GM12892 (cell line): ENCODE measurements around the gene MAN1A1.

ENCODE experiments used
- DNase-seq: peaks from one replicate; pipeline ENCODE4 v3.0.0; 2011; ENCODE audit not compliant: insufficient read length
- FAIRE-seq: peaks from 2 replicates; lab custom pipeline; 2011; peaks lifted over from hg19 to GRCh38; lab: Jason Lieb, UNC
- POLR2A ChIP-seq: IDR thresholded peaks from 2 replicates; pipeline ENCODE4 v1.6.1; 2011; ENCODE audit warnings: low read depth, low read length, control low read depth
- POLR2AphosphoS5 ChIP-seq: IDR thresholded peaks from 2 replicates; pipeline ENCODE4 v1.6.1; 2011; ENCODE audit warnings: low read depth, low read length, control low read depth
- TAF1 ChIP-seq: IDR thresholded peaks from 2 replicates; pipeline ENCODE4 v1.6.1; 2011; ENCODE audit warnings: low read depth, mild to moderate bottlenecking, control low read depth, low read length, borderline replicate concordance

MAN1A1 gene

DNA sequence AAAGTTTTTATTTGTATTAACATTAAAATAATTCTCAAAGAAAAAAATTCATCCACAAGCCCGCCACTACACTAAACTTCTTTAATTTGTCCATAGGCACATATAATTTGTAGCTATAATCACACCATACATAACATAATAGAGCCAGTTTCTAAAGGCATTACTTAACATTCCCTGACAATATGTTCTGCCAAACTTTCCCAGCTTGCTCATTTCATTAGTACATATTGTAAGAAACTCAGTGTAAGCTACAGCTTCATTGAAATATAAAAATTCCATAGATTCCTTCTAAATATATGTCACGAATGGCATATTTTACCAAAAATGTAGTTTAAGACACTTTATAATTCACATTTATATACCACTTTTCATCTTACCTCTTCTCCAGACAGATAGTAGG lies 59.3 kb downstream of the MAN1A1 start:
- FAIRE-seq = no peak
- DNase-seq = no peak

DNA sequence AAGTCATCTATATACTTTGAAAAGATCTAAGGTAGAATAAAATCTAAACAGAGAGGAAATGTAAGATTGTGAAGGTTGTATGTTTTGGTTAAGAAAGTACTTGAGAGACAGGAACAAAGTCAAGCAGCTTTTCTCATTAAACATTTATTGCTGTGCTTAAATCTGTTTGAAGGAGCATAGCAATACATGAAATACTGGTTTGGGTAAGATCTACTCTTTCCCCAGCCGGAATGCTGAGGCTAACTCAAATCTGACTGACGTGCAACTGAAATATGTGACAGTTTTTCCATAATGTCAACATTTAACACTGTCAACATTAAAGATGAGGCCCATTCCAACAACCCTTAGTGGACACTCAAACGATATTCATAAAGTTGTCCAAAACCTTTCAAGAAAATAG lies 59.9 kb downstream of the MAN1A1 start:
- no peak for FAIRE-seq
- TF ChIP-seq POLR2A = no peak
- TF ChIP-seq TAF1 = no peak
- TF ChIP-seq POLR2AphosphoS5 = no peak

More for the DNA sequence above, 59.3 kb downstream of the MAN1A1 start:
- TF ChIP-seq POLR2A (no peak), POLR2AphosphoS5 (no peak), TAF1 (no peak)

GRCh38 chr6:119285908-119286625 lies 63.5 kb downstream of the MAN1A1 start:
- FAIRE-seq (no peak), DNase-seq (no peak)
- TF ChIP-seq TAF1 = no peak
- no peak for TF ChIP-seq POLR2A
- no peak for TF ChIP-seq POLR2AphosphoS5

More for the DNA sequence above, 59.9 kb downstream of the MAN1A1 start:
- DNase-seq = no peak

- no peak for FAIRE-seq
- no peak for DNase-seq
Measured at GRCh38 chr6:119284861-119285521, 64.6 kb downstream of the MAN1A1 start.

DNA sequence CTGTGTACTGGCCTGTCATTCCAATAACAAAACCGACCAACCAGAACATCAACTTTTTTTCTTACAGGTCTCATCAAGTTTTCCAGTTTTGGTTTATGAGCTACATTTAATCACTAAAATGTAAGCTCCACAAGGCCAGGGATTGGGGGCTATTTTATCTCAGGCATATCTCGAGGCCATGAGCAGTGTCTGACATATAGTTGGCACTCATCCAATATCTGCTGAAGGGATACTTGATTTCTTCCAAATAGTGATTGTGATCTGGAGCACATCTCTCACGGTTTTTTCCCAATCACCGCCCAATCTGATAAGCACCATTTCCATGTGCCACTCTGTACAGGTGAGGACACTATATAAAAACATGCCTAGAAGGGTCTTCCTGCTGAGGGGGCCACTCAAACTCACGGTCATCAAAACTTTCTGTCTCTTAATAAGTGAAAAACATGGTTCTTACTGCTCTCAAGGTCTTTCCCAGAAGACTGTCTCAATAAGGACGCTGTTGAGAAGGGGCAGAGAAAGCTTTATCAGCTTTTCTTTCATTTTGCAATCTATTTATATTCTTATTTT lies 65.5 kb downstream of the MAN1A1 start:
- no peak for DNase-seq
- no peak for TF ChIP-seq POLR2A
- TF ChIP-seq TAF1 = no peak
- TF ChIP-seq POLR2AphosphoS5 = no peak
- FAIRE-seq = no peak

More at GRCh38 chr6:119284861-119285521, 64.6 kb downstream of the MAN1A1 start:
- TF ChIP-seq TAF1 (no peak), POLR2A (no peak), POLR2AphosphoS5 (no peak)

GRCh38 chr6:119283214-119283613 lies 66.3 kb downstream of the MAN1A1 start:
- TF ChIP-seq POLR2A (no peak), TAF1 (no peak), POLR2AphosphoS5 (no peak)
- no peak for FAIRE-seq

DNA sequence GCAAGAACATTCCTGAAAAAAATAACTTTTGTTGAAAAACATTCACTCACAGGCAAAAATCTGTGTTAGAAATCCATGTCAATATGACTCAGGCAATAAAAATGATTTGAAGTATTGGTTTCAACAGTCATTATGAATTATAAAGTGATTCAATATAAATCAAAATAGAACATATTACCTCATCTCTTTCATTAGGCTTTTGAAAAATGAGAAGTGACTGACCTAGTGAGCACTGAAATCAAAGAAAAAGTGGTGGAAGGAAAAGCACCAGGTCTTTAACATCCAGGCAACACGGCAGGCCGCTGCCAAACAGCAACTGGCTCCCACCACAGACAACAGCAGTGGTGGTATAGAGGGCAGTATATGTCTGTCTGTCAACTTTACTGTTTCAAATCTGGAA lies 68.9 kb downstream of the MAN1A1 start:
- TF ChIP-seq POLR2A = no peak
- DNase-seq (no peak), FAIRE-seq (no peak)

More at GRCh38 chr6:119283214-119283613, 66.3 kb downstream of the MAN1A1 start:
- DNase-seq = no peak

DNA sequence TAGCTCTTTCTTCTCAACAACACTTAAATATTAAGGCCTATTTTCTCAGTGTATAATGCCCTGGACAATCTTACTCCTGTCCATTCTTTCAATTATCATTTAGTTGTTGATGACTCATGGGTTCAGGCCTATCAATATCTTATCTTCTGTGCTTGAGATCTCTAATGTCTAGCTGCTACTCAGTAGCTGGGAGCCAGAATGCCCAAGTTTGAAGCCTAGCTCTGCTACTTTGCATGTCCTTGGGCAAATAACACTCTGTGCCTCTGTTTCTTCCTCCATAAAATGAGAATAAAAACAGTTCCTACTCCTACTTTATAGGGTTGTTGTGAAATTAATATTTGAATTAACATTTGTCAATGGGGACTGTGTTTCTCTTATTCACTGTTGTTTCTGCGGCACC lies 69.5 kb downstream of the MAN1A1 start:
- no peak for TF ChIP-seq POLR2AphosphoS5
- TF ChIP-seq TAF1 = no peak
- no peak for TF ChIP-seq POLR2A
- no peak for DNase-seq
- FAIRE-seq = no peak

DNA sequence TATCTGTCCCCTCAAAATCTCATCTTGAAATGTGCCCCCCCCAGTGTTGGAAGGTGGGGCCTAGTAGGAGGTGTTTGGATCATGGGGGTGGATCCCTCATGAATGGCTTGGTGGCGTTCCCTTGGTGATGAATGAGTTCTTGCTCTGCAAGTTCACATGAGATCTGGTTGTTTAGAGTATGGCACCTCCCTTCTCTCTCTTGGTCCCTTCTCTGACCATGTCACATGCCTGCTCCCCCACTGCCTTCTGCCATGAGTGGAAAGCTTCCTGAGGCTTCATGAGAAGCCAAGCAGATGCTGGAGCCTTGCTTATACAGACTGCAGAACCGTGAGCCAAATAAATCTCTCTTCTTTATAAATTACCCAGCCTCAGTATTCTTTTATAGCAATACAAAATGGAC lies 70.9 kb downstream of the MAN1A1 start:
- DNase-seq = no peak
- no peak for FAIRE-seq

GRCh38 chr6:119277052-119277451 lies 72.5 kb downstream of the MAN1A1 start:
- TF ChIP-seq POLR2A (no peak), POLR2AphosphoS5 (no peak), TAF1 (no peak)
- no peak for FAIRE-seq
- DNase-seq = no peak

More for the DNA sequence above, 70.9 kb downstream of the MAN1A1 start:
- TF ChIP-seq TAF1 = no peak
- TF ChIP-seq POLR2AphosphoS5 = no peak
- no peak for TF ChIP-seq POLR2A

DNA sequence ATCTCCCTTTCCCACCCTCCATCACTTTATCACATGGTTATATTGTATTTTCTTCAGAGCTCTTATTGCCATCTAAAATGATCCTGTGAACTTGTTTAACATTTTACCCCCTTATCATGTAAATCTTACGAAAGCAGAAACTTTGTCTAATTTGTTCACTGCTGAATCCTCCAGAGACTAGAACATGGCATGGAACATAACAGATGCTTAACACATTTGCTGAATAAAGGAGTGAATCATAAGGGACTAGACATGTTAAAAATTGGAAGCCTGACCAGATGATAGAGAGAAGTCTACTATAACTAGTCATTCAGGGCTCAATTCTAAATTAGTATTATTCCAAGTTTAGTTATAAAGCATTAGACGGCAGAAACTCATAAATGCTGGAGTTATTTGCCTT lies 73.3 kb downstream of the MAN1A1 start:
- FAIRE-seq (no peak), DNase-seq (no peak)
- TF ChIP-seq POLR2A = no peak
- TF ChIP-seq POLR2AphosphoS5 = no peak
- no peak for TF ChIP-seq TAF1
